ENCODE data around the gene CIRBP.

CIRBP gene

GRCh38 chr19:1270213-1270853 is 1.2 kb downstream of the CIRBP start:
- DNase-seq = no peak

DNA sequence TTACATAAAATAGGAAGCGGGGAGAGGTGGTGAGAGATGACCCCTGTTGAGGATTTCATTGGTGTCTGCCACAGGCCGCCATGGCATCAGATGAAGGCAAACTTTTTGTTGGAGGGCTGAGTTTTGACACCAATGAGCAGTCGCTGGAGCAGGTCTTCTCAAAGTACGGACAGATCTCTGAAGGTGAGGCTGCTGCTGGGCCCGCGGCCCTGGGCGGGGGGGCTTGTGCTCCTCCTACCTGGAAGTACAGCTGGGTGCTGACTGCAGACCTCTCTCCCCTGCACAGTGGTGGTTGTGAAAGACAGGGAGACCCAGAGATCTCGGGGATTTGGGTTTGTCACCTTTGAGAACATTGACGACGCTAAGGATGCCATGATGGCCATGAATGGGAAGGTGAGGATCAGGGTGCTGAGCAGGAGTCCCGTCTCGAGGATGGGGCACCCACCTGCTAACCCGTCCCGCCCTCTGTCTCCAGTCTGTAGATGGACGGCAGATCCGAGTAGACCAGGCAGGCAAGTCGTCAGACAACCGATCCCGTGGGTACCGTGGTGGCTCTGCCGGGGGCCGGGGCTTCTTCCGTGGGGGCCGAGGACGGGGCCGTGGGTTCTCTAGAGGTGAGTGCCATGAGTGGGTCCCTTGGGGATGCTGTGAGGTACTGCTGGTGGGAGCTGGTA is 1.9 kb downstream of the CIRBP start:
- DNase-seq = no peak

GRCh38 chr19:1271528-1272422 is 2.6 kb downstream of the CIRBP start:
- no peak for DNase-seq

DNA sequence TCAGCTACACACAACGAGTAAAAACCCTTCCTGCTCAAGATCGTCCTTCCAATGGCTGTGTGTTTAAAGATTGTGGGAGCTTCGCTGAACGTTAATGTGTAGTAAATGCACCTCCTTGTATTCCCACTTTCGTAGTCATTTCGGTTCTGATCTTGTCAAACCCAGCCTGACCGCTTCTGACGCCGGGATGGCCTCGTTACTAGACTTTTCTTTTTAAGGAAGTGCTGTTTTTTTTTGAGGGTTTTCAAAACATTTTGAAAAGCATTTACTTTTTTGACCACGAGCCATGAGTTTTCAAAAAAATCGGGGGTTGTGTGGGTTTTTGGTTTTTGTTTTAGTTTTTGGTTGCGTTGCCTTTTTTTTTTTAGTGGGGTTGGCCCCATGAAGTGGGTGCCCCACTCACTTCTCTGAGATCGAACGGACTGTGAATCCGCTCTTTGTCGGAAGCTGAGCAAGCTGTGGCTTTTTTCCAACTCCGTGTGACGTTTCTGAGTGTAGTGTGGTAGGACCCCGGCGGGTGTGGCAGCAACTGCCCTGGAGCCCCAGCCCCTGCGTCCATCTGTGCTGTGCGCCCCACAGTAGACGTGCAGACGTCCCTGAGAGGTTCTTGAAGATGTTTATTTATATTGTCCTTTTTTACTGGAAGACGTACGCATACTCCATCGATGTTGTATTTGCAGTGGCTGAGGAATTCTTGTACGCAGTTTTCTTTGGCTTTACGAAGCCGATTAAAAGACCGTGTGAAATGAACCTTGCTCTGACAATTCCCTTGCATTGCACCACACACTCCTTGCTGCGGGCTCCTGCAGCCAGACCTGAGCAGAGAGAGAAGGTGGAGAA is 3.5 kb downstream of the CIRBP start:
- DNase-seq = no peak

DNA sequence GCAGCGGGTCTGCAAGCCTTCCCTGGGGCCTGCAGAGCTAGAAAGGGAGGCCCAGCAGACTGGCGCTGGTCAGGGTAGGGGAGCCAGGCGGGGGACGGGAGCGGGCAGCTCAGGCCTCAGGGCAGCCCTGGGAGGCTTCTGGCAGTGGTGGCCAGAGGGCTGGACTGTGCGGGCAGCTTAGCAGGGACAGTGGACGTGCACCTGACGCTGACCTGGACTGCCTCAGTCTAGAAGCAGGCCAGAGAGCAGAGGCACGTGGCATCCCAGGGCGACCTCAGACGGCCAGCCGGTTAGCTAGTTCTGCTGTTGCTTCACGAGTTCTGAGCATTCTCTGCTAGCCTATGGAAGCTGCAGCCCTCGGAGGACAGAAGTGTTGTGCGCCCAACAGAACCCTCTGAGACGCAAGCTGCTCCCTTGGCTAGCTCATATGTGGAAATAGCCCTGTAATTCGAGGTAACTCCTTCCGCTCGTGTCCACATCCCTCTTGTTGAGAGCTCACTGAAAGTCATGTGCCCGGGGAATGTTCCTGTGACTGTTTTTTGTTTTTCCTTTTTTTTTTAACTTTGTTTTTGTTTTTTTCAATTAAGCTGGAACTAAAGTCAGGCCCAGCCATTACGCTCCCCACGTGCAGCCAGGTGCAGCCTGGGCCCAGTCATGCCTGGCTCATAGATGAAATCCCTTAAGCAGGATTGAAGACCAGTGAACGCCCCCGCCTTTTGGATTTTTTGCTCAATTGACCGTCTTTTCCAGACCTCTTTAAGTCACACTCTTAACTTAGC is 4.3 kb downstream of the CIRBP start:
- DNase-seq = no peak

DNA sequence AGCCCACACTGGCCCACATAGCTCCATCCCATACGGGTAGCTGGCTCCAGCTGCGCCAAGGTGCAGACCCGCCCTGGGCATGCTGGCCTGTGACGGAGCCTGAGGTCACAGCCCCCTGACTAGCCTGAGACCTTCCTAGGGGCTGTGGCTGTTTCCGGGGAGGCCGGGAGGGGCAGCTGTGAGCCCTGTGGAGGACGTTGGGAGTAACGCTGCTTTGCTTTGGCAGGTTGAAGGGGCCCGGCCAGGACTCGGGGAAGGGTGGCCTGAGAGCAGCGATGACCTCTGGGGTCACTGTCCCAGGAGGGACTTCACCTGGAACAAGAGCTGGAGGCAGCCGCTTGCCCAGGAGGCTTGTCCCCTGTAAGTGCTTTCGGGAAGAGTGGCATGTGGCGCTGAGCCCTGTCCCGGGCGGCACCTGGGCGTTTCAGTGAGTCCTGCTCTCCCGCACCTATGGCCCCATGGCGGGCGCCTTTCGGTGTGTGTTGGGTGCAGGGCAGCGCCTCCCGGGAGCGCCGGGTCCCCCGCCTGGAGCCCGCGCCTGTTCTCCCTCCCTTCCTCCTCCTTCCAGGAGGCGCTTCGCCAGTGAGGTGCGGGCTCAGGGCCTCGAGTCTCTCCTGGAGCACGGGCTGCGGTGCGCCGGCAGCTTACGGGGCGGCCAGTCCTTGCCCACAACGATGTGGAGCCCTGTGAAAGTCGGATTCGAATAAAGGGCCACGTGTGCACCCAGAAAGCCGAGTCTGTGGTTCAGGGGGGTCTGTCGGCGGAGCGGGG is 5.1 kb downstream of the CIRBP start:
- no peak for DNase-seq

DNA sequence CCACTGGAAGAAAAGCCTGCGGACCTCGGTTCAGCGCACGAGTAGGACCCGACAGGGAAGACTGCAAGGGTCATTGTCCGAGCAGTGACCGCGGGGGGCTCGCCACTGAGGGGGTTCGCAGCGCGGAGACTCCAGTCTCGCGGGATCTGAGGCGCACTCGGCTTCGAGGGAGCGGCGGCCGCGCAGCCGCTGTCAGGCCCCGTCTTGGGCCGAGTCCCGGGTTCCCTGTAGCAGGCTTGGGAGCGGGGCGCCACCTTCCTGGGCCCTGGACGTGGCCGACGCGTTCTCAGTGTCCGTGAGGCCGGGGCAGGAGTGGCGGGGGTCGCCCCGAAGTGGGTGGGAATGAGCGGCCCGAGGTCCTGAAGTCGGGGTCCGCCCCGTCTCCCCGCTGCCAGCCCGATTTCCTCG is 5.7 kb downstream of the CIRBP start:
- peak; percentile 32 for DNase-seq

DNA sequence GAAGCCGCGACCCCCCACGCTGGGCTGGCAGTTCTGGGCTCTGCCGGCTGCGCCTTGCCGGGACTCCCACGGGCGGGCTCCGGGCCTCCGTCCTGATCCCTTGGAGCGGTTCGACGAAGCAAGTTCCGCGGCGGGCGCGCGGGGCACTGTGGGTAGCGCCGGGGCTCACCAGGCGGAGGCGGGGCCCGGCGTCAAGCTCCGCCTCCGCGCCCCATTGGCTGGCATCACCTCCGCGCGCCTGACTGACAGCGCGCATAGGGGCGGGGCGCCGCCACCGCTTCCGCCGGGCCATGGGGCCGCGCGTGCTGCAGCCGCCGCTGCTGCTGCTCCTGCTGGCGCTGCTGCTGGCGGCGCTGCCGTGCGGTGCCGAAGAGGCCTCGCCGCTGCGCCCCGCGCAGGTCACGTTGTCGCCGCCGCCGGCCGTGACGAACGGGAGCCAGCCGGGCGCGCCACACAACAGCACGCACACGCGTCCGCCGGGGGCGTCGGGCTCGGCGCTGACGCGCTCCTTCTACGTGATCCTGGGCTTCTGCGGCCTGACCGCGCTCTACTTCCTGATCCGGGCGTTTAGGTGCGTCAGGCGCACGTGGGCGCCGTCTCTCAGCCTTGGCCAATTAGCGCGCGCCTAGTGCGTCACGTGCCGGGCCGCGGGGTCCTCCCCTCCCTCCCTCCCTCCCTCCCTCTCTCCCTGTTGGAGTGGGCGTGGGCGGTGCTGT is 6.3 kb downstream of the CIRBP start, which contains the start of gene FAM174C:
TSS of gene FAM174C (plus strand) at position 271 of the 716 bp plus-strand sequence. CDS start at position 291, 20 bp downstream.
- peak; percentile 97 for DNase-seq

DNA sequence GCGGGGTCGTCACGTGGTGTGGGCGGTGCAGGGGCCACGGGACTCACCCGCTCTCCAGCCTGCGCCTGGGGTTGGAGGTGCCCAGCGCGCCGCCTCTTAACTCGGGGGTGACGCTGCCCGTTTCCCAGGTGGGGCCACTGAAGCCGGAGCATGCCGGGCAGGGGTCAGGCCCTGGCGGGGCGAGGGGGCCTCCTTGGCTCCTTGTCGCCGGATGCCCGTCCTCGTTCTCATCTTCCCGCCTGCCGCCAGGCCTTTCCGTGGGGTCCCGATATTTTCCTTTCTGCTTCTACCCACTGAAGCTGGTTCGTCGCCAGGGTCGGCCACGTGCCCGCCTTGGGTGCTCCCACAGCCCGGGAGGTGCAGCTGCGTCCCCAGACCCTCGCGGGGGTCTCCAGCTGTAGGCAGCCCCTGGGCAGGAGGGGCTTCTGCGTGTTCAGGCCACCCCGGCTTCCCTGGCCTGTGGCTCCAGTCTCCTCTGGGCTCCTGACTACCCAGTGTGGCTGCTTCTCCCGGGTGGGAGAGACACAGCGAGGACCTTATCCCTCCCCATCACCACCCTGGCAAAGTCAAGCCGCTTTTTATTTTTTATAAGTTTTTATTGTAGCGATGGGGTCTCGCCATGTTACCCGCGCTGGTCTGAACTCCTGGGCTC is 7.0 kb downstream of the CIRBP start:
- DNase-seq = no peak

- no peak for DNase-seq
Observed at GRCh38 chr19:1276628-1277022, 7.5 kb downstream of the CIRBP start.

- no peak for DNase-seq
Observed at GRCh38 chr19:1277061-1277460, 7.9 kb downstream of the CIRBP start.

DNA sequence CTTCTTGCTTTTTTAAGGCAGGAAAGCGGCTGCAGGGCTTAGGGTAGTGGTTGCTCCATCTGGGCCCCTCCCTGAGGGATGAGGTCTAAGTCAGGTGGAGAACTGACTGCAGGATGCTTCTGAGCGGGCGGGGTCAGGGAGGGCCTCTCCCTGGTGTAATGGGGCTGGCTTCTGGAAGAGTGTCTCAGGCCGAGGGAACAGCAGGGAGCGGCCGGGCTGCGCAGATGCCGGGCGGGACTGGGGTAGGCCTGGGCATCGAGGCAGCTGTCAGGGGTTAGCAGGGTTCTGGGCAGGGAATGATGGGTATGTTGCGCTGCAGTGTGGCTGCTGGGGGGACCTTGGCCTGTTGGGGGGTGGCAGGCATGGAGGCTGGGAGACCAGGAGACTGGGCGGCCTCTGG is 8.9 kb downstream of the CIRBP start:
- DNase-seq = no peak

DNA sequence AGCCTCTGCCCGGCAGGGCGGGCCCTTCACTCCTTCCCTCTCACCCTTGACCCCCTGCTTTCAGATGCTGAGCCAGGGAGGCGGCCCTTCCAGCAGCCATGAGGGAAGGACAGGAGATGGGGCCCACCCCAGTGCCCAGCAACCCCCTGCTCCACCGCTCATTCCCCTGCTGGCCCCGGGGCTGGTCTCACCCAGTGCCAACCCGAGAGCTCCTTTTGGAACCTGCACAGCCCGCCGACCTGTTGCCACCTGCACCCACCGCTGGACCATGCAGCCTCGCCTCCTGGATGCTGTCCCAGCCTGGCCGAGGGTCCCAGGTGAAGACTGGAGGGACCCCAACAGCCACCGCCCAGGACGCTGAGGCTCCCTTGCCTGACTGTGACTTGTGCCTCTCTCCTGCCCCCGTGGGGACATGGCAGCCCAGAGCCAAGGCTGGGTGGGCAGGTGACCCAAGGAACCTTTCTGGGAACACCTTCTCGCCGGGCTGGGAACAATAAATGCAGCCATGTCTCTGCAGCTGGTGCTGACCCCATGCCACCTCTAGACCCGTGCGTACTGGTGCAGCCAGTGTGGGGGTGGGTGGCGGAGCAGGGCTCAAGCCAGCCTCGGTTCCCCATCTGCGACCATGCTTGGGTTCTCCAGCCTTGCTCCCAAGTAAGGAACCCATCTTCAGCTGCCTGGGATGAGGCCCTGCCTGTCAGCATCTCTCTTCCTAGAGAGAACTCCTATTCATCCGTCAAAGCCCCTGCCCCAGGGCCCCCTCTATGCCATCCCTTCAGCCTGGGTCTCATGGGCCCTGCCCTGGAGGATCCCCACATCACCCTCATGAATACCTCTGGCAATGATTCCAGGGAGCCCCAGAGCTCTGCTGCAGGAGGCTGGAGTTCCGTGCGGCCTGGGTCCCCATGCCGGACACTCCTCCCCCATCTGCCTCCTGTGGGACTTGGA is 9.9 kb downstream of the CIRBP start:
- no peak for DNase-seq

- peak; percentile 74 for DNase-seq
Observed at GRCh38 chr19:1279782-1280341, 10.7 kb downstream of the CIRBP start.

DNA sequence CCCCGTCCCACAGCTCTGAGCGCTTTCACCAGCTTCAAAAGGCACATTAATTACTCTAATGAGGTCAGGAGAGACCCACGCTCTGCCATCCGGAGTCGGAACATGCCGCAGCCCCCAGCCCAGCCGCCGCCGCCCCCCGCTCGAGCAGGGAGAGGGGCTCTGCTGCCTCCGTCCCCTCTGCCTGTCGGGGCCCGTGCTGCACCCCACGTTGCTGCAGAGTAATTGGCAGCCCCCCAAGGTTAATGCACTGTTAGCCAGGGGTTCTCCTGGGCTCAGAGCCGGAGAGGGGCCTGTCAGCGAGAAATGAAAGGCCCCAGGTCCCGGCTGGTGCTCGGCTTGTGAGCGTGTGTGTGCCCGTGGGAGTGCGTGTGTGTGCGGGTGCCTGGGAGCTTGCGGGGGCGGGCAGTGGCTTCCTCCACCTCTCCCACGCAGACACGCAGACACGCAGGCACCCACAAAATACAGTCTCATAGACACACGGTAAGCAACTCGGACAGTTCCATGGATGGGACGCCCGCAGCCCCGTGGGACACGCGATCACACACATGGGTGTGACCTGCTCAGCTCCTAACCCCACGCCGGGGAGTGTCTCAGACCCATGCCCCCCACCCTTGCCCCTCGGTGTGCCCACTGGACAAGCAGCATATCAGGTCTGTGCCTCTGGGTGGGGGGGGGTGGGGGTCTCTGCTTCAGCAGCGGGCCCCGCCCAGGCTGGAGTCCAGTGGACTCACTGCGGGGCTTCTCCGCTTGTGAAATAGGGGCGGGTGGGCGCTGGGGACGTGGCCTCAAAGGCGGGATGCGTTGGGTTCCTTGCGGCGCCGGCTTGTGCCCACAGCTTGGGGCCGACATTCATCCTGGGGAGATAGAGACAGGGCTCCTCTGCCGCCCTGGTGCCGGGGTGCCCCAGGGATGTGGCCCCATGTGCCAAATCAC is 11.8 kb downstream of the CIRBP start:
- DNase-seq = no peak

- DNase-seq = no peak
Observed at GRCh38 chr19:1281569-1282287, 12.6 kb downstream of the CIRBP start.
